Midbrain (tissue), 1 donor: ENCODE data around the gene ADAMTS9.
A peak's percentile ranks its signal among the peaks of the same experiment; 100 is the strongest.
"Not testable (repeated sequence)": the region's sequence is repeated elsewhere in the genome, so short reads cannot be mapped to it uniquely, and the experiment has no call there.

Source experiments
- DNase-seq: peaks from one replicate; lab custom pipeline; 2025; lab: John Stamatoyannopoulos, UW

ADAMTS9 gene

GRCh38 chr3:64571982-64572381 lies 115.8 kb downstream of the ADAMTS9 start:
- peak; percentile 11 for DNase-seq

- no peak for DNase-seq
Measured at GRCh38 chr3:64568895-64569517, 118.8 kb downstream of the ADAMTS9 start.

- DNase-seq = no peak
Measured at GRCh38 chr3:64566859-64567258, 120.9 kb downstream of the ADAMTS9 start.

GRCh38 chr3:64563751-64564150 lies 124.0 kb downstream of the ADAMTS9 start:
- DNase-seq = no peak

GRCh38 chr3:64561868-64562267 lies 125.9 kb downstream of the ADAMTS9 start:
- DNase-seq = no peak

- DNase-seq = no peak
Measured at GRCh38 chr3:64561325-64561843, 126.4 kb downstream of the ADAMTS9 start.

GRCh38 chr3:64560791-64561190 lies 127.0 kb downstream of the ADAMTS9 start:
- DNase-seq = no peak

GRCh38 chr3:64559588-64559987 lies 128.2 kb downstream of the ADAMTS9 start:
- no peak for DNase-seq

- no peak for DNase-seq
Measured at GRCh38 chr3:64556046-64556445, 131.8 kb downstream of the ADAMTS9 start.

GRCh38 chr3:64555351-64555750 lies 132.4 kb downstream of the ADAMTS9 start:
- DNase-seq = no peak

- DNase-seq = no peak
Measured at GRCh38 chr3:64554096-64554920, 133.5 kb downstream of the ADAMTS9 start.

GRCh38 chr3:64552966-64553365 lies 134.8 kb downstream of the ADAMTS9 start:
- no peak for DNase-seq

- DNase-seq = no peak
Measured at GRCh38 chr3:64552160-64552559, 135.6 kb downstream of the ADAMTS9 start.

- DNase-seq = no peak
Measured at GRCh38 chr3:64551697-64552096, 136.1 kb downstream of the ADAMTS9 start.

- no peak for DNase-seq
Measured at GRCh38 chr3:64550745-64551144, 137.1 kb downstream of the ADAMTS9 start.

GRCh38 chr3:64549869-64550268 lies 137.9 kb downstream of the ADAMTS9 start:
- DNase-seq = no peak

- no peak for DNase-seq
Measured at GRCh38 chr3:64548200-64548889, 139.5 kb downstream of the ADAMTS9 start.

- DNase-seq = no peak
Measured at GRCh38 chr3:64546856-64547255, 140.9 kb downstream of the ADAMTS9 start.

- DNase-seq = not testable (repeated sequence)
Measured at GRCh38 chr3:64545239-64545638, 142.6 kb downstream of the ADAMTS9 start.

- no peak for DNase-seq
Measured at GRCh38 chr3:64541803-64542202, 146.0 kb downstream of the ADAMTS9 start.

- no peak for DNase-seq
Measured at GRCh38 chr3:64539451-64540196, 148.2 kb downstream of the ADAMTS9 start.

GRCh38 chr3:64536166-64536565 lies 151.6 kb downstream of the ADAMTS9 start:
- DNase-seq = no peak
